DMS 273 (cell line): ENCODE data around the gene TTC32.

Source experiments
- DNase-seq: peaks from one replicate; lab custom pipeline; 2025; ENCODE audit not compliant: unreplicated experiment; lab: John Stamatoyannopoulos, UW

Gene TTC32

GRCh38 chr2:19854596-19855541 is 46.9 kb downstream of the TTC32 start:
- DNase-seq: no peak

GRCh38 chr2:19851116-19851695 is 50.6 kb downstream of the TTC32 start:
- DNase-seq: no peak

- no peak for DNase-seq
These were observed 51.4 kb downstream of the TTC32 start for GRCh38 chr2:19850056-19851050.

DNA sequence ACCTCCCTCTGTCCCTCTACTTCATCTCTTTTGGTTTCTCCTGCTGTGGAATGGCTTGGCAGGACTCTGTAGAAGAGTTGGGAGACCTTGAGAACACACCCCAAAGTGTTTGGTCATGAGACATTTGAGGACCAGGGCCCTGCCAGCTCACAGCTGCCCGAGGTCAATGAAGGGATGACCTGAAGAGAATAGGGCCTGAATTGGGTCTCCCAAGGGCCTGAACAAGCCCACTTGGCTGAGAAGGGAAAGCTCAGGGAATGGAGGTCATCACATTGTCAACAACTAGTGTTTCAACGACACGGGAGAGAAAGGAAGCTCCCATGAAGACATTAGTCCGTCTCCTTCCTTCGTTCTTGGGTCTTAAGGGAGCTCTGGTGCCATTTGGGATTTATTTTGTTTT is 52.8 kb downstream of the TTC32 start:
- no peak for DNase-seq

DNA sequence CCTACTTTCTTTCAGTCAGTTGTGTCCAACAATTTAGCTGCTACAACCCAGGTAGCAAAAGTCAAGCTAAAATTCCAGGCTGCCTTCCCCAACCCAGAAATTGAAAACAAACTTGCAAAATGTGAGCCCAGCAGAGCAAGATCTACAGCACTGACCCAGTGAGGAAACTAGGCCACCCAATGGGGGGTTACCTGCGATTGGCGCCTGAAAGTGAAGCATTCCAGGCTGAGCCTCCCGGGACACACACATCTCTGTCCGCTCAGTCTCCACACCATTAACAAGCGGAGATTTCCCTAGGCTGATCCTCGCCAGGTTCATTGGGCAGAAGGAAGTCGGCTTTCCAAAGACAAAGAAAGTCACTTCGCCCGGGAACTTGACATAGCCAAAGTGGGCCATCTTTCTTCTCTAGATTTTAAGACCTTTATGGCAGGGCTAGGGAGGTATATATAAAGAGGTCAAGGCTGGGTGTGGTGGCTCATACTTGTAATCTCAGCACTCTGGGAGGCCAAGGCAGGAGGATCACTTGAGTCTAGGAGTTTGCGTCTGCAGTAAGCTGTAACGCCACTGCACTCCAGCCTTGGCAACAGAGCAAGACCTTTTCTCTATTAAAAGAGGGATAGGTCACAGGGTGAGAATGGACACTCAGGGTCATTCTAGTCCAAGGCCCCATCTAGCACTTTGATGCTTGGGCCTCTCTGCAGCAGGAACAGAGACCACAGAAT is 53.6 kb downstream of the TTC32 start:
- no peak for DNase-seq

- no peak for DNase-seq
These were observed 54.3 kb downstream of the TTC32 start for GRCh38 chr2:19847486-19847885.
